ENCODE data around the gene TOM1. TPM values are rescaled to one million over a fixed set of nuclear protein-coding genes. Genes with fewer than 3 reads are reported as not detected.
A peak's percentile ranks its signal among the peaks of the same experiment; 100 is the strongest.

TOM1 gene
- total and polyA plus RNA-seq, 2 of the 13 experiments (the other 11 are each of a cell fraction or from before 2014, with no cell fraction given): 30.8 to 87.3 TPM

DNA sequence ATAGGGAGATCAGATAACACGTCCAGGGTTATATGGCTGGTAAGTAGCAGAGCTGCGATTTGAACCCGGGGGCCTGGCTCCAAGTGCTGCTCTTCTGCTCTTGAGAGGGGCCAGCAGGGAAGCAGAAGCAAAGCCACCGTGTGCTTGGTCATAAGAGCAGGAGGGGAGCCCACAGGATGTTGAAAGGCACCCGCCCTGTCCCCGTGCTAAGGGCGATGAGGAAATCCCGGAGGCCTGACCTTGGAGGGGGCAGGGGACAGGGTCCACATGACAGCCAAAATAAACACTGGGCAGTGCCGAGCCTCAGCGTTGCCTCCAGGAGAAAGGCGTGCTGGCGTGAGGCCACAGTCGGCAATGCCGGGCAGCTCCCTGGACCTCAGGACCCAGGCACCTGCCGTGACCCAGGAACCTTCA, 28.8 kb downstream of the TOM1 start (continued):
- TF ChIP-seq, protein P1, sequence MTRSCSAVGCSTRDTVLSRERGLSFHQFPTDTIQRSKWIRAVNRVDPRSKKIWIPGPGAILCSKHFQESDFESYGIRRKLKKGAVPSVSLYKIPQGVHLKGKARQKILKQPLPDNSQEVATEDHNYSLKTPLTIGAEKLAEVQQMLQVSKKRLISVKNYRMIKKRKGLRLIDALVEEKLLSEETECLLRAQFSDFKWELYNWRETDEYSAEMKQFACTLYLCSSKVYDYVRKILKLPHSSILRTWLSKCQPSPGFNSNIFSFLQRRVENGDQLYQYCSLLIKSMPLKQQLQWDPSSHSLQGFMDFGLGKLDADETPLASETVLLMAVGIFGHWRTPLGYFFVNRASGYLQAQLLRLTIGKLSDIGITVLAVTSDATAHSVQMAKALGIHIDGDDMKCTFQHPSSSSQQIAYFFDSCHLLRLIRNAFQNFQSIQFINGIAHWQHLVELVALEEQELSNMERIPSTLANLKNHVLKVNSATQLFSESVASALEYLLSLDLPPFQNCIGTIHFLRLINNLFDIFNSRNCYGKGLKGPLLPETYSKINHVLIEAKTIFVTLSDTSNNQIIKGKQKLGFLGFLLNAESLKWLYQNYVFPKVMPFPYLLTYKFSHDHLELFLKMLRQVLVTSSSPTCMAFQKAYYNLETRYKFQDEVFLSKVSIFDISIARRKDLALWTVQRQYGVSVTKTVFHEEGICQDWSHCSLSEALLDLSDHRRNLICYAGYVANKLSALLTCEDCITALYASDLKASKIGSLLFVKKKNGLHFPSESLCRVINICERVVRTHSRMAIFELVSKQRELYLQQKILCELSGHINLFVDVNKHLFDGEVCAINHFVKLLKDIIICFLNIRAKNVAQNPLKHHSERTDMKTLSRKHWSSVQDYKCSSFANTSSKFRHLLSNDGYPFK (CRISPR knock-in tag; IDR thresholded peaks at IDR 0.05; ENCODE audit: borderline replicate concordance): peak; percentile 77; the same call in 1 of the 2 replicates
- peak; percentile 78; the same call in 1 of the 2 replicates for TF ChIP-seq ZNF607 (CRISPR knock-in tag; IDR thresholded peaks at IDR 0.05; ENCODE audit: borderline replicate concordance)
- peak; percentile 97 for TF ChIP-seq HMG20A (CRISPR knock-in tag; IDR thresholded peaks at IDR 0.05; ENCODE audit: borderline replicate concordance)
- TF ChIP-seq ZNF572 (CRISPR knock-in tag; IDR thresholded peaks at IDR 0.05): peak; percentile 17; the same call in 1 of the 2 replicates
- TF ChIP-seq ZFP1 (CRISPR knock-in tag; IDR thresholded peaks at IDR 0.05): peak; percentile 91
- TF ChIP-seq, protein P2, sequence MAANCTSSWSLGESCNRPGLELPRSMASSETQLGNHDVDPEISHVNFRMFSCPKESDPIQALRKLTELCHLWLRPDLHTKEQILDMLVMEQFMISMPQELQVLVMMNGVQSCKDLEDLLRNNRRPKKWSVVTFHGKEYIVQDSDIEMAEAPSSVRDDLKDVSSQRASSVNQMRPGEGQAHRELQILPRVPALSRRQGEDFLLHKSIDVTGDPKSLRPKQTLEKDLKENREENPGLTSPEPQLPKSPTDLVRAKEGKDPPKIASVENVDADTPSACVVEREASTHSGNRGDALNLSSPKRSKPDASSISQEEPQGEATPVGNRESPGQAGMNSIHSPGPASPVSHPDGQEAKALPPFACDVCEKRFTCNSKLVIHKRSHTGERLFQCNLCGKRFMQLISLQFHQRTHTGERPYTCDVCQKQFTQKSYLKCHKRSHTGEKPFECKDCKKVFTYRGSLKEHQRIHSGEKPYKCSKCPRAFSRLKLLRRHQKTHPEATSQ (CRISPR knock-in tag; IDR thresholded peaks at IDR 0.05; ENCODE audit: borderline replicate concordance): peak; percentile 22; the same call in 1 of the 2 replicates
- TF ChIP-seq PHB2 (IDR thresholded peaks at IDR 0.05; ENCODE audit: partially characterized antibody): no peak
- TF ChIP-seq ZNF225 (CRISPR knock-in tag; IDR thresholded peaks at IDR 0.05): no peak; the same call in 1 of the 2 replicates
- TF ChIP-seq CCAR2 (optimal IDR thresholded peaks at IDR 0.05; ENCODE audit: low read depth, low read length): peak; percentile 40
- TF ChIP-seq, protein P3, sequence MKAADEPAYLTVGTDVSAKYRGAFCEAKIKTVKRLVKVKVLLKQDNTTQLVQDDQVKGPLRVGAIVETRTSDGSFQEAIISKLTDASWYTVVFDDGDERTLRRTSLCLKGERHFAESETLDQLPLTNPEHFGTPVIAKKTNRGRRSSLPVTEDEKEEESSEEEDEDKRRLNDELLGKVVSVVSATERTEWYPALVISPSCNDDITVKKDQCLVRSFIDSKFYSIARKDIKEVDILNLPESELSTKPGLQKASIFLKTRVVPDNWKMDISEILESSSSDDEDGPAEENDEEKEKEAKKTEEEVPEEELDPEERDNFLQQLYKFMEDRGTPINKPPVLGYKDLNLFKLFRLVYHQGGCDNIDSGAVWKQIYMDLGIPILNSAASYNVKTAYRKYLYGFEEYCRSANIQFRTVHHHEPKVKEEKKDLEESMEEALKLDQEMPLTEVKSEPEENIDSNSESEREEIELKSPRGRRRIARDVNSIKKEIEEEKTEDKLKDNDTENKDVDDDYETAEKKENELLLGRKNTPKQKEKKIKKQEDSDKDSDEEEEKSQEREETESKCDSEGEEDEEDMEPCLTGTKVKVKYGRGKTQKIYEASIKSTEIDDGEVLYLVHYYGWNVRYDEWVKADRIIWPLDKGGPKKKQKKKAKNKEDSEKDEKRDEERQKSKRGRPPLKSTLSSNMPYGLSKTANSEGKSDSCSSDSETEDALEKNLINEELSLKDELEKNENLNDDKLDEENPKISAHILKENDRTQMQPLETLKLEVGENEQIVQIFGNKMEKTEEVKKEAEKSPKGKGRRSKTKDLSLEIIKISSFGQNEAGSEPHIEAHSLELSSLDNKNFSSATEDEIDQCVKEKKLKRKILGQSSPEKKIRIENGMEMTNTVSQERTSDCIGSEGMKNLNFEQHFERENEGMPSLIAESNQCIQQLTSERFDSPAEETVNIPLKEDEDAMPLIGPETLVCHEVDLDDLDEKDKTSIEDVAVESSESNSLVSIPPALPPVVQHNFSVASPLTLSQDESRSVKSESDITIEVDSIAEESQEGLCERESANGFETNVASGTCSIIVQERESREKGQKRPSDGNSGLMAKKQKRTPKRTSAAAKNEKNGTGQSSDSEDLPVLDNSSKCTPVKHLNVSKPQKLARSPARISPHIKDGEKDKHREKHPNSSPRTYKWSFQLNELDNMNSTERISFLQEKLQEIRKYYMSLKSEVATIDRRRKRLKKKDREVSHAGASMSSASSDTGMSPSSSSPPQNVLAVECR (CRISPR knock-in tag; IDR thresholded peaks at IDR 0.05; ENCODE audit: borderline replicate concordance): peak; percentile 96
- 0 out of 2 replicates have a peak, but pooled peaks have one; percentile 52 for TF ChIP-seq CREB1 (IDR thresholded peaks at IDR 0.05)
- TF ChIP-seq CREB1 (CRISPR knock-in tag; IDR thresholded peaks at IDR 0.05): no peak
- TF ChIP-seq, protein P4, sequence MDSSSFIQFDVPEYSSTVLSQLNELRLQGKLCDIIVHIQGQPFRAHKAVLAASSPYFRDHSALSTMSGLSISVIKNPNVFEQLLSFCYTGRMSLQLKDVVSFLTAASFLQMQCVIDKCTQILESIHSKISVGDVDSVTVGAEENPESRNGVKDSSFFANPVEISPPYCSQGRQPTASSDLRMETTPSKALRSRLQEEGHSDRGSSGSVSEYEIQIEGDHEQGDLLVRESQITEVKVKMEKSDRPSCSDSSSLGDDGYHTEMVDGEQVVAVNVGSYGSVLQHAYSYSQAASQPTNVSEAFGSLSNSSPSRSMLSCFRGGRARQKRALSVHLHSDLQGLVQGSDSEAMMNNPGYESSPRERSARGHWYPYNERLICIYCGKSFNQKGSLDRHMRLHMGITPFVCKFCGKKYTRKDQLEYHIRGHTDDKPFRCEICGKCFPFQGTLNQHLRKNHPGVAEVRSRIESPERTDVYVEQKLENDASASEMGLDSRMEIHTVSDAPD (CRISPR knock-in tag; IDR thresholded peaks at IDR 0.05): peak; percentile 98
- TF ChIP-seq RBM39 (IDR thresholded peaks at IDR 0.05; ENCODE audit: low read depth, low read length, poor library complexity, severe bottlenecking): no peak
- TF ChIP-seq SIX1 (CRISPR knock-in tag; IDR thresholded peaks at IDR 0.05; ENCODE audit: borderline replicate concordance): peak; percentile 69
- TF ChIP-seq FOXJ3 (CRISPR knock-in tag; IDR thresholded peaks at IDR 0.05; ENCODE audit: borderline replicate concordance): peak; percentile 94
- no peak for TF ChIP-seq GTF2F1 (IDR thresholded peaks at IDR 0.05; ENCODE audit: low read length)
- TF ChIP-seq MXI1 (IDR thresholded peaks at IDR 0.05; ENCODE audit: borderline replicate concordance, low read depth, low read length): peak; percentile 96
- TF ChIP-seq KLF9 (CRISPR knock-in tag; IDR thresholded peaks at IDR 0.05; ENCODE audit: low read depth): no peak
- TF ChIP-seq EZH2 (conservative IDR thresholded peaks at IDR 0.05; ENCODE audit: low read depth, low read length): no peak
- no peak for TF ChIP-seq RFX3 (CRISPR knock-in tag; IDR thresholded peaks at IDR 0.05)
